Measurements from ENCODE around the gene ABCA1.
"Not testable (repeated sequence)": the region's sequence is repeated elsewhere in the genome, so short reads cannot be mapped to it uniquely, and the experiment has no call there.

ABCA1 gene

DNA sequence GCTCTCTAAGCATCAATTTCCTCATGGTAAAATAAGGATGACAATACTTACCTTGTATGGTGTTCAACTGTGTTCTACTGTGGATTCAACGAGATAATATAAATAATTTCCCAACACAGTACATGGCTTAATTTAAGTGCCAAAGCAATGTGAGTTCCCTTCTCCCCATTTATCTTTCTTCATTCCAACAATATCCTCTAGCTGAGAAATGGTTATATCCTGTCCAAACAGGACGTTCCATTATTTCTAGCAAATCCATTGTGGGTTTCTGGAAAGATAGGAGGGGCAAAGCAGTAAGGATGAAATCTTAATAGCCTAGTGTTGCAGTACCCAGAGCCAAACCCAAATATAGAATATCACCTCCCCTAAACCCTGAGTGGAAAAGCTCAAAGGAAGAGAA, 22.0 kb downstream of the ABCA1 start:
- TF ChIP-seq, protein P1, sequence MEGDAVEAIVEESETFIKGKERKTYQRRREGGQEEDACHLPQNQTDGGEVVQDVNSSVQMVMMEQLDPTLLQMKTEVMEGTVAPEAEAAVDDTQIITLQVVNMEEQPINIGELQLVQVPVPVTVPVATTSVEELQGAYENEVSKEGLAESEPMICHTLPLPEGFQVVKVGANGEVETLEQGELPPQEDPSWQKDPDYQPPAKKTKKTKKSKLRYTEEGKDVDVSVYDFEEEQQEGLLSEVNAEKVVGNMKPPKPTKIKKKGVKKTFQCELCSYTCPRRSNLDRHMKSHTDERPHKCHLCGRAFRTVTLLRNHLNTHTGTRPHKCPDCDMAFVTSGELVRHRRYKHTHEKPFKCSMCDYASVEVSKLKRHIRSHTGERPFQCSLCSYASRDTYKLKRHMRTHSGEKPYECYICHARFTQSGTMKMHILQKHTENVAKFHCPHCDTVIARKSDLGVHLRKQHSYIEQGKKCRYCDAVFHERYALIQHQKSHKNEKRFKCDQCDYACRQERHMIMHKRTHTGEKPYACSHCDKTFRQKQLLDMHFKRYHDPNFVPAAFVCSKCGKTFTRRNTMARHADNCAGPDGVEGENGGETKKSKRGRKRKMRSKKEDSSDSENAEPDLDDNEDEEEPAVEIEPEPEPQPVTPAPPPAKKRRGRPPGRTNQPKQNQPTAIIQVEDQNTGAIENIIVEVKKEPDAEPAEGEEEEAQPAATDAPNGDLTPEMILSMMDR (IDR thresholded peaks at IDR 0.05; ENCODE audit: control extremely low read depth, extremely low read depth, low read depth, missing control alignments), result no peak
- ChIA-PET POLR2A (no interaction called here), CTCF (no interaction called here)
- no peak for DNase-seq (ENCODE audit: extremely low spot score)

DNA sequence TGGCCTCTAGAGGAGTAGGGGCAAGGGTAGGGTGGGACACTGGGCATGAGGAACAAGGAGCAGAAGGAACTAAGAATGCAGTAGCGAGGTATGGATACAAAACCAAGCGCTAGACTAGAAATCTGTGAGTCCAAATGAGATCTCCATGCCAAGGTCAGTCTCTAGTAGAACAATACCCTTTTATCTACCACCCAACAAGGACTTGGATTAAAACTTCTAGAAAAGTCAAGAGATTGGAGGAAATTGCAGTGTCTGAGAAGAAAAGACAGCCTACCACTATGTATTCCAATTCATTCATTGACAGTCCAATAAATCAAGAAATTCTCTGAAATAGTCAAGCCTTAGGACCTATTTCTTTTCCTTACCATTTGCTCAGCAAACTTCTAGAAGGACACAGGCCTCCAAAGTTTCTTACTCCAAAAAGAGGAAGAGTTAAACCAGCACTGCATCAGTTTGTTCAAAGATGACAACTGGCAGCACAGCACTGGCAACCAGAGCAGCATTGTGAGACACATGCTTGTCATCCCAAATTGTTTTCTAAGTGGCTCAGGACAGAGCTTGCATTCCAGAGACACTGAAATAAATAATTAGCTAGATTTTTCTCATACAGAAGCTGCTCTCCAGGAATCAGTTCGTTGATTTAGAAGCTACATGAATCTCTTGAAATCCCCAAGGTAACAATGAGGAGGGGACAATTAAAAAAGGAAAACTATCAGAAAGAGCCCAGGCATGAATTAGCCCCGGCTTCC, 22.6 kb downstream of the ABCA1 start:
- no peak for DNase-seq (ENCODE audit: extremely low spot score)
- ChIA-PET POLR2A (no interaction called here), CTCF (no interaction called here)
- TF ChIP-seq, protein P1 (IDR thresholded peaks at IDR 0.05; ENCODE audit: control extremely low read depth, extremely low read depth, low read depth, missing control alignments), result no peak

DNA sequence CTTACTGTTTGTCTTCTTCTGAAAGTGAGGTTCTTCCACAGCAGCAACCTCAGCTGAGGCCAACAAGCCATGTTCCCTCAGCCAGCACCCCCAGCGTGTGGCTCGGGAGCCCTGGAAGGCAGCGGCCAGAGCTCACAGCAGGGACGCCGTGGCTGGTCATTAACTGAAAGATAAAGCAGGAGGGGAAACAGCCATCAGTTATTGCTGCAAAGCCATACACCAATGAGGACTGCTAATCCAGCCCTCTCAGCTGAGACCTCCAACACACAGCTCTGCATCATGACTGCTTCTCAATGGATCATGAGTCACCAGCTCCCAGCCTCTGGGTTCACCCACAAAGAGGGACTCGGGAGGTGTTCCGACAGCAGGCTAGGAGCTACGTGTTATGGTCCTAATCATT, 24.3 kb downstream of the ABCA1 start:
- ChIA-PET CTCF (interaction anchor here (1.0 kb wide), 1 partner anchor 11 kb away, joined by 3 read pairs; no protein-coding TSS in a partner anchor), POLR2A (no interaction called here)
- DNase-seq (ENCODE audit: extremely low spot score), result no peak
- TF ChIP-seq, protein P1 (IDR thresholded peaks at IDR 0.05; ENCODE audit: control extremely low read depth, extremely low read depth, low read depth, missing control alignments), result no peak

DNA sequence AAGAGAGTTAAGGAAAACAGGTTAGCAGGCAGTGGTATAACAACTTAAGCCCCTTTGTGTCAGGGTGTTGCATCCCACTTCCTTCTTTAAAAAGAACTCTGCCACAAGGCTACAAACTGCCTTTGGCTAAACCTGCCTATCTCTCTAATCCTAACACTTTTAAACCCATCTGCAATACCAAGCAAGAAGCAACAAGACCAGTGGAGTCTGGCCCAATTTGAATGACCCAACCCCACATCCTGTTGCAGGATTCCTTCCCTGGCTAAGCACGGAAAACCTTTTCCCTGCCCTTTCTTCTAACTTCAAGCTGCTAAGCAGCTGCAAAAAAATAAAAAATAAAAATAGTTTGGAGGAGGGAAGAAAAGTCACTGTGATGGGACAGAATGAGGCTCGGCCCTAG, 27.1 kb downstream of the ABCA1 start:
- DNase-seq (ENCODE audit: extremely low spot score), result no peak
- CTCF ChIA-PET, result interaction anchor here (1.1 to 2.2 kb wide), 3 partner anchors 9 to 39 kb away, joined by 3 to 6 read pairs (median 3); no protein-coding TSS in a partner anchor
- TF ChIP-seq, protein P1 (IDR thresholded peaks at IDR 0.05; ENCODE audit: control extremely low read depth, extremely low read depth, low read depth, missing control alignments), result no peak
- POLR2A ChIA-PET, result no interaction called here

DNA sequence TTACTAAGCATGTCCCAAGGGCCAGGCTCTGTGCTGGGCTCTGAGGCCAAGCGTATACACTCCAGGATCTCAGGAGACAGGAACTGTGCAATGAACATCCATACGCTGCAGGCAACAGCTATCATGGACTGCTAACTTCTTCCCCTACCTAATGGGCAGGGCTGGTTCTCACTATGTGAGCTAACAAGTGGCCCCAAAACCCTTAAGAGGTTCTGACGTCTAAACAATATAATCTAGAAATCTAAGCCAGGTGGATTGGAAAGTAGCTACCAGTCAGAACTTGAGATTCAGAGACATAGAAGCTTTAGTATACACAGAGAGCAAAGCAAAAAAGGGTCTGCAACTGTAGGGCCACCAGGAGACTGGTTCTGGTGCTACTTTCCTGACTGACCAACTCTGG, 27.6 kb downstream of the ABCA1 start:
- ChIA-PET POLR2A (no interaction called here), CTCF (interaction anchor here (1.1 to 2.2 kb wide), 4 partner anchors 8 to 47 kb away, joined by 3 to 6 read pairs (median 4); no protein-coding TSS in a partner anchor)
- no peak for DNase-seq (ENCODE audit: extremely low spot score)
- TF ChIP-seq, protein P1 (IDR thresholded peaks at IDR 0.05; ENCODE audit: control extremely low read depth, extremely low read depth, low read depth, missing control alignments), result no peak

DNA sequence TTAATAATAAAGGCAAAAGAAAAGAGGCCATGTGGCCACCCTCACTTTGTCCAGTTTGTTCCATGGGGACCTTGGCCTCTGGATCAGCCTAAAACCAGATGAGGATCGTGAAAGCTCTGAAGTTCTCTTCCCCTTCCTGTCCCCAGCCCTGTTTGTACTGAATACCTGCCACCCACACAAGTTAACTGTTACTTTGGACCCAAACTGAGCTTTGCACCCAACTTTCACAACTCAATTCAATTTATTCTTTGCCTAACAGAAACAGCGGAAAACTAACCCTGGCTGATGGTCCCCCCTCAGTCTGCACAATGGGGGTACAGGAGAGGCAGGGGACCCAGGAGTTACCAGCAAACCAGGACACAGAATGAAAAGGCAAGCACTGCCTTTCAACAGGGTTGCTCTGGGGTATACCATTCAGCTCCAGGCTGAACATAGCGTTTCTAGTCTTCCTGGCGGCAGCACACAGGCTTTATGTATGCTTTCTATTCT, 28.2 kb downstream of the ABCA1 start:
- ChIA-PET POLR2A (no interaction called here), CTCF (interaction anchor here (1.1 to 2.2 kb wide), 3 partner anchors 8 to 47 kb away, joined by 3 to 6 read pairs (median 4); no protein-coding TSS in a partner anchor)
- DNase-seq (ENCODE audit: extremely low spot score), result no peak
- TF ChIP-seq, protein P1 (IDR thresholded peaks at IDR 0.05; ENCODE audit: control extremely low read depth, extremely low read depth, low read depth, missing control alignments), result no peak

DNA sequence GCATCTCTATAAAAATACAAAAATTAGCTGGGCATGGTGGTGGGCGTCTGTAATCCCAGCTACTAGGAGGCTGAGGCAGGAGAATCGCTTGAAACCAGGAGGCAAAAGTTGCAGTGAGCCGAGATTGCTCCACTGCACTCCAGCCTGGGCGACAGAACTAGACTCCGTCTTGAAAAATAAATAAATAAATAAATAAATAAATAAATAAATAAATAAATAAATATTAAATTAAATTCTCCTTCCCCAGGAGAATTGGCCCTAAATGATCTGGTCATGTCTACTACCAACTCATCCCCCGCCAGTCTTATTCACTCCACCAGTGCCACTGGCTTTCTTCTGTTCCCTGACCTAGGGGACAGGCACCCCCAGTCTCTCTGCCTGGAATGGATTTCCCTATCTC, 29.6 kb downstream of the ABCA1 start:
- CTCF ChIA-PET, result not testable (repeated sequence)

More for the DNA sequence above, 29.6 kb downstream of the ABCA1 start:
- DNase-seq (ENCODE audit: extremely low spot score); POLR2A ChIA-PET: not testable (repeated sequence)
